GM23338 (cell line): ENCODE measurements around the gene LCN6. TPM values are rescaled to one million over a fixed set of nuclear protein-coding genes. Genes with fewer than 3 reads are reported as not detected.
"Not testable (repeated sequence)": the region's sequence is repeated elsewhere in the genome, so short reads cannot be mapped to it uniquely, and the experiment has no call there.

ENCODE experiments used
- ATAC-seq: fragments of 200-7000 bp; cut with Tn5 transposase; 3 replicates; pipeline ENCODE4 v1.9.1; 2020
- DNase-seq: peaks from one replicate; pipeline ENCODE4 v3.0.0-alpha.2; 2015; ENCODE audit warnings: low spot score
- H2AFZ ChIP-seq: fragments of 200-600 bp; sonication (generic); 2 replicates; pipeline ENCODE4 v1.8.0; 2016; ENCODE audit warnings: antibody characterized with exemption, mild to moderate bottlenecking, moderate library complexity
- H3F3A ChIP-seq: fragments of 200-600 bp; sonication (generic); replicated peaks from 2 replicates; pipeline ENCODE4 v1.8.0; 2017; ENCODE audit warnings: antibody characterized with exemption, mixed run types, low read depth
- H3K27ac ChIP-seq: fragments of 200-600 bp; sonication (generic); 2 replicates; pipeline ENCODE4 v1.6.1; 2016; ENCODE audit warnings: low read depth
- H3K27me3 ChIP-seq: fragments of 200-600 bp; sonication (generic); 2 replicates; pipeline ENCODE4 v1.8.0; 2016; ENCODE audit warnings: mild to moderate bottlenecking, mixed run types, moderate library complexity; ENCODE audit not compliant: insufficient read depth
- H3K36me3 ChIP-seq: fragments of 200-600 bp; sonication (generic); 2 replicates; pipeline ENCODE4 v1.8.0; 2016; ENCODE audit warnings: mild to moderate bottlenecking; ENCODE audit not compliant: insufficient read depth
- H3K4me1 ChIP-seq: fragments of 200-600 bp; sonication (generic); 2 replicates; pipeline ENCODE4 v1.8.0; 2016; ENCODE audit warnings: mild to moderate bottlenecking, moderate library complexity; ENCODE audit not compliant: insufficient read depth
- H3K4me2 ChIP-seq: fragments of 200-600 bp; sonication (generic); 2 replicates; pipeline ENCODE4 v1.7.1; 2017; ENCODE audit warnings: mixed run types
- H3K4me3 ChIP-seq: fragments of 200-600 bp; sonication (generic); 2 replicates; pipeline ENCODE4 v1.6.1; 2016; ENCODE audit warnings: mixed run types
- H3K79me2 ChIP-seq: fragments of 200-600 bp; sonication (generic); replicated peaks from 2 replicates; pipeline ENCODE4 v1.8.0; 2017; ENCODE audit warnings: mild to moderate bottlenecking; ENCODE audit not compliant: insufficient read depth
- H3K9me2 ChIP-seq: fragments of 200-600 bp; sonication (generic); 2 replicates; pipeline ENCODE4 v1.8.0; 2017; ENCODE audit not compliant: insufficient read depth
- H4K20me1 ChIP-seq: fragments of 200-600 bp; sonication (generic); replicated peaks from 2 replicates; pipeline ENCODE4 v1.8.0; 2017; ENCODE audit warnings: mild to moderate bottlenecking; ENCODE audit not compliant: insufficient read depth
- H3K27ac Mint-ChIP-seq: 2 replicates; pipeline ENCODE4 v1.8.0; 2020; ENCODE audit warnings: inconsistent platforms, mild to moderate bottlenecking, moderate library complexity, mixed read lengths
- H3K27me3 Mint-ChIP-seq: 3 replicates; pipeline ENCODE4 v1.8.0; 2022; ENCODE audit warnings: low read depth, mild to moderate bottlenecking, moderate library complexity, mixed read lengths, inconsistent platforms; ENCODE audit not compliant: insufficient read depth, poor library complexity
- H3K36me3 Mint-ChIP-seq: 3 replicates; pipeline ENCODE4 v1.8.0; 2021; ENCODE audit warnings: low read depth, mild to moderate bottlenecking, inconsistent platforms, moderate library complexity, mixed read lengths
- H3K4me1 Mint-ChIP-seq: 3 replicates; pipeline ENCODE4 v1.8.0; 2020; ENCODE audit warnings: mild to moderate bottlenecking, inconsistent platforms, mixed read lengths
- H3K4me3 Mint-ChIP-seq: 3 replicates; pipeline ENCODE4 v1.8.0; 2021; ENCODE audit warnings: moderate library complexity, mild to moderate bottlenecking, inconsistent platforms, mixed read lengths
- H3K9me3 Mint-ChIP-seq: 3 replicates; pipeline ENCODE4 v1.8.0; 2020; ENCODE audit warnings: moderate library complexity, mild to moderate bottlenecking, inconsistent platforms, mixed read lengths
- ETS1 ChIP-seq: IDR thresholded peaks from 2 replicates; pipeline ENCODE4 v1.6.1; 2016; ENCODE audit warnings: antibody characterized with exemption
- JUNB ChIP-seq: IDR thresholded peaks from one replicate; pipeline ENCODE4 v1.6.1; 2016; ENCODE audit warnings: antibody characterized with exemption; ENCODE audit not compliant: unreplicated experiment
- polyA plus RNA-seq: library from polyadenylated mRNA; unstranded; fragments of >200 nt; fragmentation: Nextera tagmentation; extraction: Ambion mirVana; gene quantifications from 2 replicates; pipeline ENCODE4 v1.2.1, GENCODE V29; 2016
- total RNA-seq: library from RNA; depleted of rRNA; stranded (reverse); fragments of >200 nt; shearing (Covaris generic); gene quantifications from 2 replicates; pipeline ENCODE4 v1.2.3, GENCODE V29; 2014
- TF ChIP-seq, protein P1 (sequence below): fragments of 250-450 bp; sonication (Bioruptor Pico); IDR thresholded peaks from 2 replicates; pipeline ENCODE4 v1.5.0; 2020; ENCODE audit warnings: mild to moderate bottlenecking, moderate library complexity
- TF ChIP-seq, protein P2 (sequence below): IDR thresholded peaks from one replicate; pipeline ENCODE4 v1.6.1; 2018; ENCODE audit warnings: antibody characterized with exemption; ENCODE audit not compliant: unreplicated experiment

The LCN6 gene
- total and polyA plus RNA-seq, 2 experiments from 2014 or later: not detected

DNA sequence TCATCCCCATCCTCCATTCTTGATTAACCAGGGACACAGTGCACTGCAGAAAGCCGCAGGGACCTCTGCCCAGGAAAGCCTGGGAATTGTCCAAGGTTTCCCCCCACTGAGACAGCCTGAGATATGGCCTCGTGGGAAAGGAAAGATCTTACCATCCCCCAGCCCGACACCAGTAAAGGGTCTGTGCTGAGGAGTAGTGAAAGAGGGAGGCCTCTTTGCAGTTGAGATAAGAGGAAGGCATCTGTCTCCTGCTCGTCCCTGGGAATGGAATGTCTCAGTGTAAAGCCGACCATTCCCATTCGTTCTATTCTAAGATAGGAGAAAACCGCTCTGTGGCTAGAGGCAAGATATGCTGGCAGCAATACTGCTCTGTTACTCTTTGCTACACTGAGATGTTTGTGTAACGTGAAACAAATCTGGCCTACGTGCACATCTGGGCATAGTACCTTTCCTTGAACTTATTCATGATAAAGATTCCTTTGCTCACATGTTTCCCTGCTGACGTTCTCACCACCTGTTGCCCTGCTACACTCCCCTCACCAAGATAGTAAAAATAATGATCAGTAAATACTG is 48.5 kb upstream of the LCN6 start:
- Histone ChIP-seq H3K4me1 (peaks cover 21% of the 10 kb centered on the region), H4K20me1 (peaks cover 14% of the 10 kb centered on the region), H3K27me3 (peaks cover 13% of the 10 kb centered on the region), H3F3A (peaks cover 16% of the 10 kb centered on the region; the same call in 1 of the 2 replicates), H3K4me2 (peak overlapping the region; percentile 51; the same call in 1 of the 2 replicates)
- not testable (repeated sequence) for H2AFZ ChIP-seq, H3K36me3 ChIP-seq, H3K27ac Mint-ChIP-seq, H3K79me2 ChIP-seq, H3K4me3 ChIP-seq, H3K9me2 ChIP-seq, ATAC-seq, H3K27ac ChIP-seq, H3K36me3 Mint-ChIP-seq, H3K9me3 Mint-ChIP-seq
- DNase-seq: peak; percentile 23
- Mint-ChIP-seq H3K27me3 (peaks cover 30% of the 10 kb centered on the region), H3K4me1 (peaks cover 30% of the 10 kb centered on the region), H3K4me3 (peak overlapping the region; percentile 1; the same call in 1 of the 3 replicates)

DNA sequence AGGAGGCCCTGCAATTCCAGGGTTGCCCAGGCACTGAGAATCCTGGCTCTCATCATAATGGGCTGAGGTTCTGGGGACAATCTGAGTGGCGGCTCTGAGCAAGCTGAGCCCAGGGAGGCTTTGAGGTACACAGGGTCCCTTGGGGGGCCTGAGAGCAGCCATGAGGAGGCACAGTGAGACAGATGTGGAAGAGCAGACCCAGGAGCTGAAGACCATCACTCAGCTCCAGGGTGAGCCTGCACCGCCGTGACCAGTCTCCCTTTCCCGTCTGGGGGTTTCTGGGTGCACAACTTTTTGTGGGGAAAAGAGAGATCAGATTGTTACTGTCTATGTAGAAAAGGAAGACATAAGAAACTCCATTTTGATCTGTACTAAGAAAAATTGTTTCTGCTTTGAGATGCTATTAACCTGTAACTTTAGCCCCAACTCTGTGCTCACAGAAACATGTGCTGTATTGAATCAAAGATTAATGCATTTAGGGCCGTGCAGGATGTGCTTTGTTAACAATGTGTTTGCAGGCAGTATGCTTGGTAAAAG is 48.0 kb upstream of the LCN6 start, which contains the start of gene CCDC183:
TSS of gene CCDC183 (plus strand) at position 101 of the 537 bp plus-strand sequence. CDS start at position 161, 60 bp downstream.
- H3K27ac ChIP-seq: no peak within 1 kb of the TSS
- no peak within 1 kb of the TSS for H3K27ac Mint-ChIP-seq

More for the DNA sequence above, 48.0 kb upstream of the LCN6 start, which contains the start of gene CCDC183:
- TF ChIP-seq, protein P1, sequence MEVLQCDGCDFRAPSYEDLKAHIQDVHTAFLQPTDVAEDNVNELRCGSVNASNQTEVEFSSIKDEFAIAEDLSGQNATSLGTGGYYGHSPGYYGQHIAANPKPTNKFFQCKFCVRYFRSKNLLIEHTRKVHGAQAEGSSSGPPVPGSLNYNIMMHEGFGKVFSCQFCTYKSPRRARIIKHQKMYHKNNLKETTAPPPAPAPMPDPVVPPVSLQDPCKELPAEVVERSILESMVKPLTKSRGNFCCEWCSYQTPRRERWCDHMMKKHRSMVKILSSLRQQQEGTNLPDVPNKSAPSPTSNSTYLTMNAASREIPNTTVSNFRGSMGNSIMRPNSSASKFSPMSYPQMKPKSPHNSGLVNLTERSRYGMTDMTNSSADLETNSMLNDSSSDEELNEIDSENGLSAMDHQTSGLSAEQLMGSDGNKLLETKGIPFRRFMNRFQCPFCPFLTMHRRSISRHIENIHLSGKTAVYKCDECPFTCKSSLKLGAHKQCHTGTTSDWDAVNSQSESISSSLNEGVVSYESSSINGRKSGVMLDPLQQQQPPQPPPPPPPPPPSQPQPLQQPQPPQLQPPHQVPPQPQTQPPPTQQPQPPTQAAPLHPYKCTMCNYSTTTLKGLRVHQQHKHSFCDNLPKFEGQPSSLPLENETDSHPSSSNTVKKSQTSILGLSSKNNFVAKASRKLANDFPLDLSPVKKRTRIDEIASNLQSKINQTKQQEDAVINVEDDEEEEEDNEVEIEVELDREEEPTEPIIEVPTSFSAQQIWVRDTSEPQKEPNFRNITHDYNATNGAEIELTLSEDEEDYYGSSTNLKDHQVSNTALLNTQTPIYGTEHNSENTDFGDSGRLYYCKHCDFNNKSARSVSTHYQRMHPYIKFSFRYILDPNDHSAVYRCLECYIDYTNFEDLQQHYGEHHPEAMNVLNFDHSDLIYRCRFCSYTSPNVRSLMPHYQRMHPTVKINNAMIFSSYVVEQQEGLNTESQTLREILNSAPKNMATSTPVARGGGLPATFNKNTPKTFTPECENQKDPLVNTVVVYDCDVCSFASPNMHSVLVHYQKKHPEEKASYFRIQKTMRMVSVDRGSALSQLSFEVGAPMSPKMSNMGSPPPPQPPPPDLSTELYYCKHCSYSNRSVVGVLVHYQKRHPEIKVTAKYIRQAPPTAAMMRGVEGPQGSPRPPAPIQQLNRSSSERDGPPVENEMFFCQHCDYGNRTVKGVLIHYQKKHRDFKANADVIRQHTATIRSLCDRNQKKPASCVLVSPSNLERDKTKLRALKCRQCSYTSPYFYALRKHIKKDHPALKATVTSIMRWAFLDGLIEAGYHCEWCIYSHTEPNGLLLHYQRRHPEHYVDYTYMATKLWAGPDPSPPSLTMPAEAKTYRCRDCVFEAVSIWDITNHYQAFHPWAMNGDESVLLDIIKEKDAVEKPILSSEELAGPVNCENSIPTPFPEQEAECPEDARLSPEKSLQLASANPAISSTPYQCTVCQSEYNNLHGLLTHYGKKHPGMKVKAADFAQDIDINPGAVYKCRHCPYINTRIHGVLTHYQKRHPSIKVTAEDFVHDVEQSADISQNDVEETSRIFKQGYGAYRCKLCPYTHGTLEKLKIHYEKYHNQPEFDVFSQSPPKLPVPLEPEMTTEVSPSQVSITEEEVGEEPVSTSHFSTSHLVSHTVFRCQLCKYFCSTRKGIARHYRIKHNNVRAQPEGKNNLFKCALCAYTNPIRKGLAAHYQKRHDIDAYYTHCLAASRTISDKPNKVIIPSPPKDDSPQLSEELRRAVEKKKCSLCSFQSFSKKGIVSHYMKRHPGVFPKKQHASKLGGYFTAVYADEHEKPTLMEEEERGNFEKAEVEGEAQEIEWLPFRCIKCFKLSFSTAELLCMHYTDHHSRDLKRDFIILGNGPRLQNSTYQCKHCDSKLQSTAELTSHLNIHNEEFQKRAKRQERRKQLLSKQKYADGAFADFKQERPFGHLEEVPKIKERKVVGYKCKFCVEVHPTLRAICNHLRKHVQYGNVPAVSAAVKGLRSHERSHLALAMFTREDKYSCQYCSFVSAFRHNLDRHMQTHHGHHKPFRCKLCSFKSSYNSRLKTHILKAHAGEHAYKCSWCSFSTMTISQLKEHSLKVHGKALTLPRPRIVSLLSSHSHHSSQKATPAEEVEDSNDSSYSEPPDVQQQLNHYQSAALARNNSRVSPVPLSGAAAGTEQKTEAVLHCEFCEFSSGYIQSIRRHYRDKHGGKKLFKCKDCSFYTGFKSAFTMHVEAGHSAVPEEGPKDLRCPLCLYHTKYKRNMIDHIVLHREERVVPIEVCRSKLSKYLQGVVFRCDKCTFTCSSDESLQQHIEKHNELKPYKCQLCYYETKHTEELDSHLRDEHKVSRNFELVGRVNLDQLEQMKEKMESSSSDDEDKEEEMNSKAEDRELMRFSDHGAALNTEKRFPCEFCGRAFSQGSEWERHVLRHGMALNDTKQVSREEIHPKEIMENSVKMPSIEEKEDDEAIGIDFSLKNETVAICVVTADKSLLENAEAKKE (CRISPR knock-in tag): no peak
- TF ChIP-seq, protein P2, sequence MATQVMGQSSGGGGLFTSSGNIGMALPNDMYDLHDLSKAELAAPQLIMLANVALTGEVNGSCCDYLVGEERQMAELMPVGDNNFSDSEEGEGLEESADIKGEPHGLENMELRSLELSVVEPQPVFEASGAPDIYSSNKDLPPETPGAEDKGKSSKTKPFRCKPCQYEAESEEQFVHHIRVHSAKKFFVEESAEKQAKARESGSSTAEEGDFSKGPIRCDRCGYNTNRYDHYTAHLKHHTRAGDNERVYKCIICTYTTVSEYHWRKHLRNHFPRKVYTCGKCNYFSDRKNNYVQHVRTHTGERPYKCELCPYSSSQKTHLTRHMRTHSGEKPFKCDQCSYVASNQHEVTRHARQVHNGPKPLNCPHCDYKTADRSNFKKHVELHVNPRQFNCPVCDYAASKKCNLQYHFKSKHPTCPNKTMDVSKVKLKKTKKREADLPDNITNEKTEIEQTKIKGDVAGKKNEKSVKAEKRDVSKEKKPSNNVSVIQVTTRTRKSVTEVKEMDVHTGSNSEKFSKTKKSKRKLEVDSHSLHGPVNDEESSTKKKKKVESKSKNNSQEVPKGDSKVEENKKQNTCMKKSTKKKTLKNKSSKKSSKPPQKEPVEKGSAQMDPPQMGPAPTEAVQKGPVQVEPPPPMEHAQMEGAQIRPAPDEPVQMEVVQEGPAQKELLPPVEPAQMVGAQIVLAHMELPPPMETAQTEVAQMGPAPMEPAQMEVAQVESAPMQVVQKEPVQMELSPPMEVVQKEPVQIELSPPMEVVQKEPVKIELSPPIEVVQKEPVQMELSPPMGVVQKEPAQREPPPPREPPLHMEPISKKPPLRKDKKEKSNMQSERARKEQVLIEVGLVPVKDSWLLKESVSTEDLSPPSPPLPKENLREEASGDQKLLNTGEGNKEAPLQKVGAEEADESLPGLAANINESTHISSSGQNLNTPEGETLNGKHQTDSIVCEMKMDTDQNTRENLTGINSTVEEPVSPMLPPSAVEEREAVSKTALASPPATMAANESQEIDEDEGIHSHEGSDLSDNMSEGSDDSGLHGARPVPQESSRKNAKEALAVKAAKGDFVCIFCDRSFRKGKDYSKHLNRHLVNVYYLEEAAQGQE: no peak
- TF ChIP-seq JUNB: no peak
- no peak for TF ChIP-seq ETS1
- H3K4me1 ChIP-seq: peaks cover 21% of the 10 kb centered on the region
- peaks cover 14% of the 10 kb centered on the region for H4K20me1 ChIP-seq
- H3K4me2 ChIP-seq: peak within 1 kb of the TSS; percentile 51; the same call in 1 of the 2 replicates
- peaks cover 13% of the 10 kb centered on the region for H3K27me3 ChIP-seq
- peaks cover 13% of the 10 kb centered on the region; the same call in 1 of the 2 replicates for H3F3A ChIP-seq
- Mint-ChIP-seq H3K9me3 (no peaks in the 10 kb centered on the region), H3K4me1 (peaks cover 30% of the 10 kb centered on the region), H3K27me3 (peaks cover 30% of the 10 kb centered on the region), H3K36me3 (peaks cover 8% of the 10 kb centered on the region; the same call in 2 of the 3 replicates), H3K4me3 (peak within 1 kb of the TSS; percentile 1; the same call in 1 of the 3 replicates)
- H3K36me3 ChIP-seq: no peaks in the 10 kb centered on the region
- DNase-seq (no peak), ATAC-seq (no peak)
- H2AFZ ChIP-seq: no peak within 1 kb of the TSS
- no peaks in the 10 kb centered on the region for H3K9me2 ChIP-seq
- 0 out of 2 replicates have a peak, but pooled peaks cover 4% of the 10 kb centered on the region for H3K79me2 ChIP-seq
- no peak within 1 kb of the TSS for H3K4me3 ChIP-seq
